ENCODE data around the gene OXNAD1.

DNA sequence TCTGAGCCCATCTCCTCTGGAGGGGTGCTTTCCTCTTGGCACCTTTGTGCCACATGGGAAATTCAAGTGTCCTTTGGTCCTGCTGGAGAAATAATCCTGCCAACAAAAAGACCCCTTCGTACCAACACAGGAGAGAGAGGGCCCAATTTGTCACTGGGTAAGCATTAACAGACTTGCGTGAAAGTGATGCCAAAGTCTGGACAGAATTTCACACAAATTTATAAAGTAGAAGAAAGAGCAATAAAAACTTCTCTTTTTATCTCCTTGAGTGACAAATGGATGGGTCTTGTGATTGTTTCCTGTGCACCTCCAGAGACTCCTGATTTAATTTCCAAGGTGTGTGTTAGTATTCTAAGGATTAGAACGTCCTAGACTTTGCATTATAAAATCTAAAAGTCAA, 15.1 kb upstream of the OXNAD1 start:
- TF ChIP-seq CTCF (IDR thresholded peaks at IDR 0.05; ENCODE audit: low read length) (no peak), EZH2phosphoT487 (IDR thresholded peaks at IDR 0.05; ENCODE audit: low read length) (no peak), EZH2 (optimal IDR thresholded peaks at IDR 0.05; ENCODE audit: low read depth, low read length) (no peak)

Measured in MM.1S (cell line).